ENCODE data around the gene NAA25.

- TF ChIP-seq FOSL2 (IDR thresholded peaks at IDR 0.05; ENCODE audit: borderline replicate concordance, low read depth): no peak
- TF ChIP-seq CTCF (IDR thresholded peaks at IDR 0.05): no peak
- no peak for TF ChIP-seq EZH2phosphoT487 (IDR thresholded peaks at IDR 0.05; ENCODE audit: borderline replicate concordance, low read depth)
- no peak for TF ChIP-seq GABPA (IDR thresholded peaks at IDR 0.05; ENCODE audit: low read depth)
- TF ChIP-seq SMC3 (IDR thresholded peaks at IDR 0.05; ENCODE audit: low read depth, low read length): no peak
- TF ChIP-seq JUND (IDR thresholded peaks at IDR 0.05): no peak
- TF ChIP-seq YY1 (IDR thresholded peaks at IDR 0.05; ENCODE audit: low read depth): no peak
- TF ChIP-seq ZBTB33 (IDR thresholded peaks at IDR 0.05; ENCODE audit: borderline replicate concordance, low read depth): no peak
- TF ChIP-seq FOXJ3 (CRISPR knock-in tag; IDR thresholded peaks at IDR 0.05): no peak
Observed at GRCh38 chr12:112122823-112123690, 14.5 kb upstream of the NAA25 start.

Data from SK-N-SH (cell line).